Measurements from ENCODE around the gene APCDD1L. TPM values are rescaled to one million over a fixed set of nuclear protein-coding genes. Genes with fewer than 3 reads are reported as not detected.

The APCDD1L gene
- total RNA-seq, 1 experiment from 2014 or later, result 2.4 TPM

DNA sequence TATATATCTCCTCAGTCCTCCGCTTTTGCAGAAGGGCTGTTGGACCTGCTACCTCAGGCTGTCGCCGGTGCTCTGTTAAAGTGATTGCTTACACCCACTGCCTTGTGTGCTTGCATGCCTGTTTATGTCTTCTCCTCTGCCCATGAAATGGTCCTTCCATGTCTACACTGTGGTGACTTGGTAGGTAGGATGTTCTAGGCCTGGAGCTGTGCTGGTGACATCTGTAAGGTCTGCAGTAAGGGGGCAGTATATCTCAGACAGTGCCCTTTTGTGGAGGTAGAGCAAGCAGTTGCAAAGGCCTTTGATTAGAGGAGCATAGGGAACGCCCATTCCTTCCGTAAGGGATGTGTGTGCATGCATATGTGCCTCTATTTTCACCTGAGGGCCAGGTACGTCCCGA lies 85.9 kb downstream of the APCDD1L start:
- Mint-ChIP-seq H3K36me3 (peaks cover 19% of the 10 kb centered on the region), H3K4me3 (no peak overlapping the region), H3K4me1 (peaks cover 31% of the 10 kb centered on the region), H3K27ac (no peak overlapping the region), H3K9me3 (peaks cover 4% of the 10 kb centered on the region; the same call in 1 of the 2 replicates), H3K27me3 (ENCODE audit: low read depth) (no peaks in the 10 kb centered on the region)
- ATAC-seq (peak; percentile 80), DNase-seq (ENCODE audit: low spot score) (no peak)
- ChIA-PET POLR2A (no interaction called here), CTCF (interaction anchor here (0.6 to 1.2 kb wide), 6 partner anchors 10 to 387 kb away, joined by 3 to 5 read pairs (median 3); no protein-coding TSS in a partner anchor)
- TF ChIP-seq, protein P1, sequence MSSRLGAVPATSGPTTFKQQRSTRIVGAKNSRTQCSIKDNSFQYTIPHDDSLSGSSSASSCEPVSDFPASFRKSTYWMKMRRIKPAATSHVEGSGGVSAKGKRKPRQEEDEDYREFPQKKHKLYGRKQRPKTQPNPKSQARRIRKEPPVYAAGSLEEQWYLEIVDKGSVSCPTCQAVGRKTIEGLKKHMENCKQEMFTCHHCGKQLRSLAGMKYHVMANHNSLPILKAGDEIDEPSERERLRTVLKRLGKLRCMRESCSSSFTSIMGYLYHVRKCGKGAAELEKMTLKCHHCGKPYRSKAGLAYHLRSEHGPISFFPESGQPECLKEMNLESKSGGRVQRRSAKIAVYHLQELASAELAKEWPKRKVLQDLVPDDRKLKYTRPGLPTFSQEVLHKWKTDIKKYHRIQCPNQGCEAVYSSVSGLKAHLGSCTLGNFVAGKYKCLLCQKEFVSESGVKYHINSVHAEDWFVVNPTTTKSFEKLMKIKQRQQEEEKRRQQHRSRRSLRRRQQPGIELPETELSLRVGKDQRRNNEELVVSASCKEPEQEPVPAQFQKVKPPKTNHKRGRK (CRISPR knock-in tag; IDR thresholded peaks at IDR 0.05; ENCODE audit: borderline replicate concordance), result no peak
- TF ChIP-seq, protein P2, sequence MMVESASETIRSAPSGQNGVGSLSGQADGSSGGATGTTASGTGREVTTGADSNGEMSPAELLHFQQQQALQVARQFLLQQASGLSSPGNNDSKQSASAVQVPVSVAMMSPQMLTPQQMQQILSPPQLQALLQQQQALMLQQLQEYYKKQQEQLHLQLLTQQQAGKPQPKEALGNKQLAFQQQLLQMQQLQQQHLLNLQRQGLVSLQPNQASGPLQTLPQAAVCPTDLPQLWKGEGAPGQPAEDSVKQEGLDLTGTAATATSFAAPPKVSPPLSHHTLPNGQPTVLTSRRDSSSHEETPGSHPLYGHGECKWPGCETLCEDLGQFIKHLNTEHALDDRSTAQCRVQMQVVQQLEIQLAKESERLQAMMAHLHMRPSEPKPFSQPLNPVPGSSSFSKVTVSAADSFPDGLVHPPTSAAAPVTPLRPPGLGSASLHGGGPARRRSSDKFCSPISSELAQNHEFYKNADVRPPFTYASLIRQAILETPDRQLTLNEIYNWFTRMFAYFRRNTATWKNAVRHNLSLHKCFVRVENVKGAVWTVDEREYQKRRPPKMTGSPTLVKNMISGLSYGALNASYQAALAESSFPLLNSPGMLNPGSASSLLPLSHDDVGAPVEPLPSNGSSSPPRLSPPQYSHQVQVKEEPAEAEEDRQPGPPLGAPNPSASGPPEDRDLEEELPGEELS (CRISPR knock-in tag; IDR thresholded peaks at IDR 0.05), result no peak
- TF ChIP-seq HMGA2 (CRISPR knock-in tag; IDR thresholded peaks at IDR 0.05) (no peak), KAT7 (CRISPR knock-in tag; IDR thresholded peaks at IDR 0.05; ENCODE audit: borderline replicate concordance) (no peak), ZNF232 (CRISPR knock-in tag; IDR thresholded peaks at IDR 0.05) (no peak), ZNF138 (CRISPR knock-in tag; conservative IDR thresholded peaks at IDR 0.05) (no peak), NFE2L1 (CRISPR knock-in tag; IDR thresholded peaks at IDR 0.05) (no peak), ESRRA (CRISPR knock-in tag; IDR thresholded peaks at IDR 0.05; ENCODE audit: borderline replicate concordance) (no peak), RORB (CRISPR knock-in tag; IDR thresholded peaks at IDR 0.05) (no peak), GRHL2 (CRISPR knock-in tag; IDR thresholded peaks at IDR 0.05; ENCODE audit: insufficient replicate concordance, severe bottlenecking) (no peak), ZNF317 (CRISPR knock-in tag; IDR thresholded peaks at IDR 0.05; ENCODE audit: borderline replicate concordance, low read depth) (no peak), AR (CRISPR knock-in tag; IDR thresholded peaks at IDR 0.05) (no peak), ZNF219 (CRISPR knock-in tag; IDR thresholded peaks at IDR 0.05; ENCODE audit: borderline replicate concordance) (no peak), NR3C1 (CRISPR knock-in tag; conservative IDR thresholded peaks at IDR 0.05; ENCODE audit: low read depth) (no peak), TEAD4 (CRISPR knock-in tag; IDR thresholded peaks at IDR 0.05) (no peak), MYBL2 (CRISPR knock-in tag; IDR thresholded peaks at IDR 0.05) (no peak)
- TF ChIP-seq, protein P3, sequence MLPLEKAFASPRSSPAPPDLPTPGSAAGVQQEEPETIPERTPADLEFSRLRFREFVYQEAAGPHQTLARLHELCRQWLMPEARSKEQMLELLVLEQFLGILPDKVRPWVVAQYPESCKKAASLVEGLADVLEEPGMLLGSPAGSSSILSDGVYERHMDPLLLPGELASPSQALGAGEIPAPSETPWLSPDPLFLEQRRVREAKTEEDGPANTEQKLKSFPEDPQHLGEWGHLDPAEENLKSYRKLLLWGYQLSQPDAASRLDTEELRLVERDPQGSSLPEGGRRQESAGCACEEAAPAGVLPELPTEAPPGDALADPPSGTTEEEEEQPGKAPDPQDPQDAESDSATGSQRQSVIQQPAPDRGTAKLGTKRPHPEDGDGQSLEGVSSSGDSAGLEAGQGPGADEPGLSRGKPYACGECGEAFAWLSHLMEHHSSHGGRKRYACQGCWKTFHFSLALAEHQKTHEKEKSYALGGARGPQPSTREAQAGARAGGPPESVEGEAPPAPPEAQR (CRISPR knock-in tag; IDR thresholded peaks at IDR 0.05), result no peak
- TF ChIP-seq, protein P4, sequence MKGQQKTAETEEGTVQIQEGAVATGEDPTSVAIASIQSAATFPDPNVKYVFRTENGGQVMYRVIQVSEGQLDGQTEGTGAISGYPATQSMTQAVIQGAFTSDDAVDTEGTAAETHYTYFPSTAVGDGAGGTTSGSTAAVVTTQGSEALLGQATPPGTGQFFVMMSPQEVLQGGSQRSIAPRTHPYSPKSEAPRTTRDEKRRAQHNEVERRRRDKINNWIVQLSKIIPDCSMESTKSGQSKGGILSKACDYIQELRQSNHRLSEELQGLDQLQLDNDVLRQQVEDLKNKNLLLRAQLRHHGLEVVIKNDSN (CRISPR knock-in tag; IDR thresholded peaks at IDR 0.05), result no peak
- TF ChIP-seq, protein P5, sequence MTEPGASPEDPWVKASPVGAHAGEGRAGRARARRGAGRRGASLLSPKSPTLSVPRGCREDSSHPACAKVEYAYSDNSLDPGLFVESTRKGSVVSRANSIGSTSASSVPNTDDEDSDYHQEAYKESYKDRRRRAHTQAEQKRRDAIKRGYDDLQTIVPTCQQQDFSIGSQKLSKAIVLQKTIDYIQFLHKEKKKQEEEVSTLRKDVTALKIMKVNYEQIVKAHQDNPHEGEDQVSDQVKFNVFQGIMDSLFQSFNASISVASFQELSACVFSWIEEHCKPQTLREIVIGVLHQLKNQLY (CRISPR knock-in tag; IDR thresholded peaks at IDR 0.05), result no peak
